ENCODE data around the gene REG1A.

DNA sequence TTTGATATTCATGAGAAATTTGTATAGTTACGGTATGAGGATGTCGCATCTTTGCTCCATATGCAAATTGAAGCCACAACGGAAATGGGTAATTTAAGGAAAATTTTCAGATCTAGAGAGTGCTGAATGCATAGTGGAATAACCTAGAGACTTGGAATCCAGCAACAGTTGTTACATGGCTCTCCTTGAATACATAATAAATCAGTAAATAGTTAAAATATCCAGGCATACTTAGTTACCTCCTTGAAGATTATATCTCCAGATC, 5.4 kb downstream of the REG1A start:
- TF ChIP-seq CTCF (IDR thresholded peaks at IDR 0.05; ENCODE audit: low read length), result no peak
- TF ChIP-seq EZH2 (IDR thresholded peaks at IDR 0.05; ENCODE audit: borderline replicate concordance, low read length), result no peak
